GM12872 (cell line): Measurements from ENCODE around the gene SCMH1.

Source experiments
- CTCF ChIP-seq: IDR thresholded peaks from 3 replicates; pipeline ENCODE4 v1.5.1; 2011; ENCODE audit warnings: low read depth, mild to moderate bottlenecking, low read length, moderate library complexity; ENCODE audit not compliant: insufficient read depth

SCMH1 gene

GRCh38 chr1:41038110-41038509, 204.0 kb downstream of the SCMH1 start:
- no peak for TF ChIP-seq CTCF

- TF ChIP-seq CTCF = no peak
These were observed 204.8 kb downstream of the SCMH1 start for GRCh38 chr1:41037116-41037903.

GRCh38 chr1:41033272-41033671, 208.8 kb downstream of the SCMH1 start:
- TF ChIP-seq CTCF = no peak

- TF ChIP-seq CTCF = no peak
These were observed 210.0 kb downstream of the SCMH1 start for GRCh38 chr1:41032147-41032546.

GRCh38 chr1:41030872-41031616, 211.1 kb downstream of the SCMH1 start:
- no peak for TF ChIP-seq CTCF

- no peak for TF ChIP-seq CTCF
These were observed 214.0 kb downstream of the SCMH1 start for GRCh38 chr1:41028034-41028642.
